DOHH2 (cell line): Measurements from ENCODE around the gene GRIN2A.

ENCODE experiments used
- H3F3A ChIP-seq: fragments of 200-600 bp; sonication (generic), shearing (Covaris generic); 2 replicates; pipeline ENCODE4 v1.6.0; 2016; ENCODE audit warnings: antibody characterized with exemption, mild to moderate bottlenecking; ENCODE audit not compliant: control insufficient read depth, insufficient read depth
- H3K27ac ChIP-seq: fragments of 200-600 bp; sonication (generic); 2 replicates; pipeline ENCODE4 v1.5.1; 2014; ENCODE audit warnings: low read depth, mild to moderate bottlenecking, low read length, moderate library complexity
- H3K27me3 ChIP-seq: fragments of 200-600 bp; sonication (generic); 2 replicates; pipeline ENCODE4 v1.6.1; 2014; ENCODE audit warnings: mild to moderate bottlenecking, low read length, mixed read lengths; ENCODE audit not compliant: control insufficient read depth
- H3K36me3 ChIP-seq: fragments of 200-600 bp; sonication (generic); 2 replicates; pipeline ENCODE4 v1.6.1; 2014; ENCODE audit warnings: mild to moderate bottlenecking, low read length, moderate library complexity, mixed read lengths; ENCODE audit not compliant: control insufficient read depth
- H3K4me1 ChIP-seq: fragments of 200-600 bp; sonication (generic); 2 replicates; pipeline ENCODE4 v1.6.1; 2014; ENCODE audit warnings: mild to moderate bottlenecking, low read length, mixed read lengths; ENCODE audit not compliant: control insufficient read depth
- H3K4me2 ChIP-seq: fragments of 200-600 bp; sonication (generic); 2 replicates; pipeline ENCODE4 v1.6.0; 2014; ENCODE audit warnings: mild to moderate bottlenecking, low read length, moderate library complexity
- H3K4me3 ChIP-seq: fragments of 200-600 bp; sonication (generic); 2 replicates; pipeline ENCODE4 v1.5.1; 2014; ENCODE audit warnings: mild to moderate bottlenecking, low read length, mixed read lengths
- H3K79me2 ChIP-seq: fragments of 200-600 bp; sonication (generic); 2 replicates; pipeline ENCODE4 v1.6.1; 2014; ENCODE audit warnings: mild to moderate bottlenecking, low read length, mixed read lengths; ENCODE audit not compliant: control insufficient read depth
- H3K9me2 ChIP-seq: fragments of 200-600 bp; sonication (generic); replicated peaks from 2 replicates; pipeline ENCODE4 v1.6.1; 2014; ENCODE audit warnings: mild to moderate bottlenecking, low read length, mixed read lengths; ENCODE audit not compliant: control insufficient read depth
- H3K9me3 ChIP-seq: fragments of 200-600 bp; sonication (generic); 2 replicates; pipeline ENCODE4 v1.6.1; 2014; ENCODE audit warnings: antibody characterized with exemption, low read length, mixed read lengths; ENCODE audit not compliant: control insufficient read depth, insufficient read depth
- H4K20me1 ChIP-seq: fragments of 200-600 bp; sonication (generic); 2 replicates; pipeline ENCODE4 v1.6.0; 2014; ENCODE audit warnings: low read depth, mild to moderate bottlenecking, antibody characterized with exemption, low read length, moderate library complexity; ENCODE audit not compliant: control insufficient read depth, insufficient read depth
- EZH2phosphoT487 ChIP-seq: fragments of 200-600 bp; sonication (generic); IDR thresholded peaks from 2 replicates; pipeline ENCODE4 v1.6.1; 2017; ENCODE audit warnings: borderline replicate concordance, mild to moderate bottlenecking, antibody characterized with exemption, low read length, moderate library complexity, mixed read lengths
- TF ChIP-seq, protein P1 (sequence below): fragments of 200-600 bp; sonication (generic); IDR thresholded peaks from one replicate; pipeline ENCODE4 v1.5.1; 2014; ENCODE audit warnings: antibody characterized with exemption, mild to moderate bottlenecking, low read depth, low read length; ENCODE audit not compliant: poor library complexity, severe bottlenecking

GRIN2A gene

DNA sequence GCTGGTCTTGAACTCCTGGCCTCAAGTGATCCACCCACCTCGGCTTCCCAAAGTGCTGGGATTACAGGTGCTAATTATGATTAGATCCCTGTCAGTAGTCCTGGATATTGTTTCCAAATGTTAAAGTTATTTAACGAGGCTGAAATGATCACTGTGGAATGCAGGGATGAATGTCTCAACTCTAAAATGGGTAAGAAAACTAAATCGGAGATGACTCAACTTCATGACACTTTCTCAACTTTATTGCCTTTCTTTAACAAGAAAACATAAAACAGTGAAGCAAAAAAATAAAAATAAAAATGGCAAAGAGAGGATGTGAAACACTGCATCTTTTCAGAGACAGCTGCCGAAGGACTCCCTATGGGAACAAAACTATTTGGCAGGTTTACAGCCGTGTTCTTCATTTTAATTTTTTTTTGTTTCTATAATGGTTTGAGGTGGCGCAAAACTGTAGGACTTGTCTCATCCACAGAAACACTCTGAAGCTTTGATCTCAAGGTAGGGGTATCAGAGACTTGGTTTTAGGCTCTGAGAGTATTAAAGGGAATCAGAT is 382.0 kb downstream of the GRIN2A start:
- Histone ChIP-seq H3K27ac (no peak overlapping the region), H3K36me3 (no peaks in the 10 kb centered on the region), H3K9me2 (no peaks in the 10 kb centered on the region), H3K9me3 (no peaks in the 10 kb centered on the region), H3K79me2 (no peaks in the 10 kb centered on the region), H3F3A (no peaks in the 10 kb centered on the region), H3K27me3 (no peaks in the 10 kb centered on the region), H4K20me1 (no peaks in the 10 kb centered on the region), H3K4me3 (no peak overlapping the region), H3K4me1 (no peaks in the 10 kb centered on the region), H3K4me2 (no peak overlapping the region)
- TF ChIP-seq, protein P1, sequence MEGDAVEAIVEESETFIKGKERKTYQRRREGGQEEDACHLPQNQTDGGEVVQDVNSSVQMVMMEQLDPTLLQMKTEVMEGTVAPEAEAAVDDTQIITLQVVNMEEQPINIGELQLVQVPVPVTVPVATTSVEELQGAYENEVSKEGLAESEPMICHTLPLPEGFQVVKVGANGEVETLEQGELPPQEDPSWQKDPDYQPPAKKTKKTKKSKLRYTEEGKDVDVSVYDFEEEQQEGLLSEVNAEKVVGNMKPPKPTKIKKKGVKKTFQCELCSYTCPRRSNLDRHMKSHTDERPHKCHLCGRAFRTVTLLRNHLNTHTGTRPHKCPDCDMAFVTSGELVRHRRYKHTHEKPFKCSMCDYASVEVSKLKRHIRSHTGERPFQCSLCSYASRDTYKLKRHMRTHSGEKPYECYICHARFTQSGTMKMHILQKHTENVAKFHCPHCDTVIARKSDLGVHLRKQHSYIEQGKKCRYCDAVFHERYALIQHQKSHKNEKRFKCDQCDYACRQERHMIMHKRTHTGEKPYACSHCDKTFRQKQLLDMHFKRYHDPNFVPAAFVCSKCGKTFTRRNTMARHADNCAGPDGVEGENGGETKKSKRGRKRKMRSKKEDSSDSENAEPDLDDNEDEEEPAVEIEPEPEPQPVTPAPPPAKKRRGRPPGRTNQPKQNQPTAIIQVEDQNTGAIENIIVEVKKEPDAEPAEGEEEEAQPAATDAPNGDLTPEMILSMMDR: no peak
- TF ChIP-seq EZH2phosphoT487: no peak

DNA sequence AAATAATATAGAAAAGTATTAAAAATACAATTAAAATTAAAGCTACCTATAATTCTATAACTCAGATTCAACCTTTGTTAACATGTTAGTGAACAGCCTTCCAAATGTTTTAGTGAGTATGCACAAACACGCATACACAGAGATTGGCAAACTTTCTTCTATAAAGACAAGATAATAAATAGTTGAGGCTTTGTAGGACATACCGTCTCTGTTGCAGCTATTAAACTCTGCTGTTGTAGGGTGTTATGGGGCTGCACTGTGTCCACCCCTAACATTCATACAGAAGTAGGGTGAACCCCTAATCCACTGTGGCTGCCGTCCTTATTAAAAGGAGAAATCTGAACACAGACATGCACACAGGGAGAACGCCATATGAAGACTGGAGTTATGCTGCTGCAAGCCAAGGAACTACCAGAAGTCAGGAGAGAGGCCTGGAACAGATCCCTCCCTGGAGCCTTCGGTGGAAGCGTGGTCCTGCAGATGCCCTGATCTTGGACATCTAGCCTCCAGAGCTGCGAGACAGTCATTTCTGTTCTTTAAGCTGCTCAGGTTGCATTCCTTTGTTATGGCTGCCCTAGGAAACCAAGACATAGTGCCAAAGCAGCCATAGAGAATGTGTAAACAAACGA is 383.2 kb downstream of the GRIN2A start:
- no peaks in the 10 kb centered on the region for H3K79me2 ChIP-seq
- H3K9me3 ChIP-seq: no peaks in the 10 kb centered on the region
- no peaks in the 10 kb centered on the region for H4K20me1 ChIP-seq
- H3K9me2 ChIP-seq: no peaks in the 10 kb centered on the region
- no peak overlapping the region for H3K4me3 ChIP-seq
- H3K27ac ChIP-seq: no peak overlapping the region
- no peaks in the 10 kb centered on the region for H3F3A ChIP-seq
- H3K4me1 ChIP-seq: no peaks in the 10 kb centered on the region
- H3K36me3 ChIP-seq: no peaks in the 10 kb centered on the region
- H3K4me2 ChIP-seq: no peak overlapping the region
- no peaks in the 10 kb centered on the region for H3K27me3 ChIP-seq
- TF ChIP-seq, protein P1: no peak
- TF ChIP-seq EZH2phosphoT487: no peak

DNA sequence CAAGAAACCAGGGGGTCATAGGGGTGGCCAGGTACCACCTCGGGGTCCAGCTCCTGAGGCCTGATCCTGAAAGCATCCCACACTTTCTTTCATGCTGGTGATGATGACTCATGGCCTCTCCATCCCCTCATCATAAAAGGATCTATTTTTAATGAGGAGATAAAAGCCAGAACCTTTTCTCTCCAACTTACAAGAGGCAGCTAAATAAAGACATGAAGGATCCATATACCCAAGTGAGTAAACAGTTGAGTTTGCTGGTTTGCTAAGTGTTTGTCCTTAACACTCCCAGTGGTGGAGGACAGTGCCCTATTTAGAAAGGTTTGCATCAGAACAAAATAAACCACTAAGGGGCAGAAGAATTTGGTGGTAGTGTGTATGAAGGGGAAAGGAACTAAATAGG is 383.8 kb downstream of the GRIN2A start:
- H4K20me1 ChIP-seq: no peaks in the 10 kb centered on the region
- no peak for TF ChIP-seq EZH2phosphoT487
- TF ChIP-seq, protein P1: no peak
- H3K27ac ChIP-seq: no peak overlapping the region

More for the DNA sequence above, 383.8 kb downstream of the GRIN2A start:
- no peaks in the 10 kb centered on the region for H3K9me3 ChIP-seq
- no peaks in the 10 kb centered on the region for H3K9me2 ChIP-seq
- no peak overlapping the region for H3K4me2 ChIP-seq
- H3K36me3 ChIP-seq: no peaks in the 10 kb centered on the region
- H3K4me1 ChIP-seq: no peaks in the 10 kb centered on the region
- no peak overlapping the region for H3K4me3 ChIP-seq
- no peaks in the 10 kb centered on the region for H3F3A ChIP-seq
- H3K27me3 ChIP-seq: no peaks in the 10 kb centered on the region
- no peaks in the 10 kb centered on the region for H3K79me2 ChIP-seq
